H1 (cell line): ENCODE measurements around the gene PLG. TPM values are rescaled to one million over a fixed set of nuclear protein-coding genes. Genes with fewer than 3 reads are reported as not detected.

ENCODE experiments used
- CTCF ChIA-PET: fragments of 300-600 bp; sonication (Branson Sonifier 250); formaldehyde crosslinking; loops from one replicate; lab custom pipeline; 2021; ENCODE audit not compliant: partially characterized antibody; lab: Charles Lee
- POLR2A ChIA-PET: fragments of 300-600 bp; sonication (Branson Sonifier 250); formaldehyde crosslinking; loops from one replicate; lab custom pipeline; 2021; ENCODE audit warnings: inconsistent platforms; ENCODE audit not compliant: partially characterized antibody; lab: Charles Lee
- DNase-seq, 2 experiments: peaks; one replicate each; pipeline versions ENCODE4 v3.0.0 to v3.0.0-alpha.2; 2010 to 2022; ENCODE audit warnings: low spot score in 2 of 2, low read depth in 1 of 2, mixed read lengths in 1 of 2
- FAIRE-seq: peaks from 2 replicates; lab custom pipeline; 2011; peaks lifted over from hg19 to GRCh38; lab: Jason Lieb, UNC
- H2AFZ ChIP-seq: 2 replicates; pipeline ENCODE4 v1.8.1; 2012; ENCODE audit warnings: low read length, inconsistent platforms
- H2AK5ac ChIP-seq: 2 replicates; pipeline ENCODE4 v1.6.1; 2013; ENCODE audit warnings: low read depth, low read length
- H2BK120ac ChIP-seq: replicated peaks from 2 replicates; pipeline ENCODE3; 2013; ENCODE audit warnings: low read depth, low read length, inconsistent platforms
- H2BK12ac ChIP-seq: 2 replicates; pipeline ENCODE4 v1.6.1; 2013; ENCODE audit warnings: low read depth, low read length
- H2BK15ac ChIP-seq: 2 replicates; pipeline ENCODE4 v1.6.1; 2013; ENCODE audit warnings: low read length
- H2BK20ac ChIP-seq: 2 replicates; pipeline ENCODE4 v1.6.1; 2013; ENCODE audit warnings: low read length
- H2BK5ac ChIP-seq: 2 replicates; pipeline ENCODE4 v1.6.1; 2013; ENCODE audit warnings: low read depth, low read length
- H3K14ac ChIP-seq: 2 replicates; pipeline ENCODE4 v1.6.1; 2013; ENCODE audit warnings: inconsistent platforms; ENCODE audit not compliant: insufficient read length
- H3K18ac ChIP-seq: 2 replicates; pipeline ENCODE4 v1.6.1; 2013; ENCODE audit warnings: low read length; ENCODE audit errors: extremely low read depth
- H3K23ac ChIP-seq: 2 replicates; pipeline ENCODE4 v1.6.1; 2013; ENCODE audit warnings: inconsistent platforms; ENCODE audit not compliant: insufficient read length
- H3K23me2 ChIP-seq: 2 replicates; pipeline ENCODE4 v1.6.1; 2013; ENCODE audit warnings: low read depth, low read length
- H3K27ac ChIP-seq: 2 replicates; pipeline ENCODE4 v1.6.1; 2011; ENCODE audit warnings: low read depth, low read length, inconsistent platforms
- H3K27me3 ChIP-seq, 4 experiments: replicated peaks in 1 of 4; 1 replicate in 1 of 4; 2 replicates in 3 of 4; pipeline versions ENCODE4 v1.6.1 to v1.8.1; 2011 to 2013; ENCODE audit warnings: low read length in 3 of 4, mild to moderate bottlenecking in 3 of 4, inconsistent platforms in 2 of 4, mixed read lengths in 2 of 4, moderate library complexity in 1 of 4; ENCODE audit not compliant: control insufficient read depth in 3 of 4, insufficient read depth in 3 of 4; ENCODE audit errors: extremely low read depth in 1 of 4
- H3K36me3 ChIP-seq, 4 experiments: 2 replicates each; pipeline versions ENCODE4 v1.6.1 to v1.8.1; 2011 to 2013; ENCODE audit warnings: mild to moderate bottlenecking in 4 of 4, low read length in 3 of 4, moderate library complexity in 2 of 4, control low read depth in 1 of 4, inconsistent platforms in 1 of 4; ENCODE audit not compliant: insufficient read depth in 4 of 4, control insufficient read depth in 2 of 4
- H3K4ac ChIP-seq: replicated peaks from 2 replicates; pipeline ENCODE3; 2013; ENCODE audit warnings: low read length, low read depth, mixed read lengths, inconsistent platforms; ENCODE audit not compliant: insufficient read length
- H3K4me1 ChIP-seq, 4 experiments: replicated peaks in 1 of 4; 1 replicate in 1 of 4; 2 replicates in 3 of 4; pipeline versions ENCODE4 v1.6.1 to v1.8.1; 2011 to 2013; ENCODE audit warnings: low read length in 3 of 4, inconsistent platforms in 2 of 4, mixed read lengths in 1 of 4; ENCODE audit not compliant: insufficient read depth in 4 of 4, control insufficient read depth in 3 of 4
- H3K4me2 ChIP-seq, 2 experiments: 2 replicates each; pipeline versions ENCODE4 v1.6.1 to v1.8.1; 2011 to 2013; ENCODE audit warnings: low read depth in 2 of 2, low read length in 2 of 2, control low read depth in 1 of 2, inconsistent platforms in 1 of 2, mild to moderate bottlenecking in 1 of 2; ENCODE audit not compliant: insufficient read depth in 1 of 2
- H3K4me3 ChIP-seq, 4 experiments: fragments of 200-600, 300-600 bp in 1 of 4; sonication (generic), shearing (Covaris generic), sonication (Bioruptor Twin) in 1 of 4; 2 replicates each; pipeline versions ENCODE4 v1.5.1 to v1.8.1; 2011 to 2016; ENCODE audit warnings: low read length in 4 of 4, low read depth in 3 of 4, control low read depth in 2 of 4, inconsistent platforms in 2 of 4, mild to moderate bottlenecking in 2 of 4, mixed read lengths in 1 of 4, moderate library complexity in 1 of 4; ENCODE audit not compliant: insufficient read depth in 2 of 4; ENCODE audit errors: extremely low read depth in 1 of 4
- H3K56ac ChIP-seq: replicated peaks from 2 replicates; pipeline ENCODE3; 2013; ENCODE audit warnings: low read depth, mild to moderate bottlenecking, mixed read lengths, low read length, inconsistent platforms; ENCODE audit not compliant: insufficient read length
- H3K79me1 ChIP-seq: 2 replicates; pipeline ENCODE4 v1.6.1; 2013; ENCODE audit warnings: low read depth, low read length, control low read depth
- H3K79me2 ChIP-seq, 2 experiments: 2 replicates each; pipeline versions ENCODE4 v1.6.1 to v1.8.1; 2012 to 2013; ENCODE audit warnings: low read length in 2 of 2, mild to moderate bottlenecking in 2 of 2, inconsistent platforms in 1 of 2; ENCODE audit not compliant: insufficient read depth in 2 of 2, control insufficient read depth in 1 of 2
- H3K9ac ChIP-seq, 4 experiments: replicated peaks in 1 of 4; 1 replicate in 1 of 4; 2 replicates in 3 of 4; pipeline versions ENCODE4 v1.6.1 to v1.8.1; 2011 to 2013; ENCODE audit warnings: low read depth in 3 of 4, low read length in 3 of 4, control low read depth in 2 of 4, mild to moderate bottlenecking in 2 of 4, moderate library complexity in 2 of 4, inconsistent platforms in 1 of 4; ENCODE audit errors: extremely low read depth in 1 of 4
- H3K9me3 ChIP-seq, 2 experiments: 2 replicates each; pipeline versions ENCODE4 v1.6.1 to v1.8.1; 2012 to 2013; ENCODE audit warnings: mild to moderate bottlenecking in 2 of 2, moderate library complexity in 2 of 2, control low read depth in 1 of 2, inconsistent platforms in 1 of 2, low read depth in 1 of 2, low read length in 1 of 2, mixed read lengths in 1 of 2; ENCODE audit not compliant: insufficient read depth in 2 of 2
- H4K20me1 ChIP-seq, 2 experiments: replicated peaks in 1 of 2; 2 replicates each; pipeline versions ENCODE3 to v1.8.1; 2011 to 2013; ENCODE audit warnings: inconsistent platforms in 2 of 2, low read length in 2 of 2, mild to moderate bottlenecking in 1 of 2; ENCODE audit not compliant: insufficient read depth in 2 of 2, control insufficient read depth in 1 of 2
- H4K5ac ChIP-seq: 2 replicates; pipeline ENCODE4 v1.6.1; 2013; ENCODE audit warnings: low read length, low read depth, mixed read lengths, inconsistent platforms; ENCODE audit not compliant: insufficient read length
- H4K8ac ChIP-seq: 2 replicates; pipeline ENCODE4 v1.8.0; 2013; ENCODE audit warnings: mild to moderate bottlenecking, moderate library complexity, low read length, inconsistent platforms; ENCODE audit not compliant: insufficient read depth; ENCODE audit errors: extremely low read depth
- H4K91ac ChIP-seq: replicated peaks from 2 replicates; pipeline ENCODE3; 2013; ENCODE audit warnings: low read length, mixed read lengths, inconsistent platforms; ENCODE audit not compliant: insufficient read length
- ATF3 ChIP-seq: IDR thresholded peaks from 2 replicates; pipeline ENCODE4 v1.6.1; 2011; ENCODE audit warnings: low read depth, mild to moderate bottlenecking, low read length; ENCODE audit not compliant: insufficient read depth
- CBX8 ChIP-seq: fragments of 300-800, 300-1000 bp; sonication (generic); IDR thresholded peaks from 2 replicates; pipeline ENCODE4 v1.7.1; 2016; ENCODE audit warnings: low read depth, low read length, borderline replicate concordance
- CHD1 ChIP-seq: IDR thresholded peaks from 2 replicates; pipeline ENCODE4 v1.6.1; 2012; ENCODE audit warnings: low read depth, low read length, improper control_type of control experiment
- EGR1 ChIP-seq: IDR thresholded peaks from 2 replicates; pipeline ENCODE4 v1.6.1; 2011; ENCODE audit warnings: low read depth, low read length, borderline replicate concordance
- HDAC2 ChIP-seq, 2 experiments: fragments of 300-600 bp in 1 of 2; sonication (generic) in 1 of 2; IDR thresholded peaks; 2 replicates each; pipeline ENCODE4 v1.6.1; 2011 to 2012; ENCODE audit warnings: low read depth in 2 of 2, low read length in 2 of 2, mild to moderate bottlenecking in 2 of 2, moderate library complexity in 2 of 2, borderline replicate concordance in 1 of 2, inconsistent platforms in 1 of 2
- HDAC6 ChIP-seq: IDR thresholded peaks from one replicate; pipeline ENCODE4 v1.7.1; 2012; ENCODE audit warnings: low read depth, mild to moderate bottlenecking, inconsistent platforms, low read length, moderate library complexity
- JUND ChIP-seq: IDR thresholded peaks from 2 replicates; pipeline ENCODE4 v1.6.1; 2011; ENCODE audit warnings: mild to moderate bottlenecking, improper control_type of control experiment, low read length
- TAF1 ChIP-seq: IDR thresholded peaks from 2 replicates; pipeline ENCODE4 v1.6.1; 2011; ENCODE audit warnings: mild to moderate bottlenecking, low read depth, low read length
- polyA plus RNA-seq, 7 experiments: library from polyadenylated mRNA; depleted of rRNA in 3 of 7; stranded (reverse) in 5 of 7; unstranded in 2 of 7; fragments of >200 nt in 5 of 7; fragments of 200-250 nt in 2 of 7; gene quantifications; 1 replicate in 5 of 7; 2 replicates in 1 of 7; 4 replicates in 1 of 7; pipeline versions ENCODE4 v1.2.1 to v1.2.3, GENCODE V29; 2011 to 2013; ENCODE audit warnings: missing spikeins in 2 of 7, mixed read lengths in 2 of 7
- total RNA-seq: library from RNA; stranded (reverse); fragmentation: NEBNext Ultra II Directional; extraction: Animal tissue kit (Norgen Biotek cat#: 25700); gene quantifications from 2 replicates; pipeline ENCODE4 v1.2.1, GENCODE V29; 2021
- TF ChIP-seq, protein P1 (sequence below), 3 experiments: IDR thresholded peaks; 1 replicate in 2 of 3; 2 replicates in 1 of 3; pipeline versions ENCODE4 v1.5.1 to v1.6.1; 2011; ENCODE audit warnings: low read length in 3 of 3, mild to moderate bottlenecking in 3 of 3, inconsistent platforms in 2 of 3, low read depth in 1 of 3, moderate library complexity in 1 of 3; ENCODE audit not compliant: insufficient read depth in 1 of 3; ENCODE audit errors: control extremely low read depth in 1 of 3

PLG gene
- total and polyA plus RNA-seq, 2 of the 8 experiments (the other 6 are each of a cell fraction or from before 2014, with no cell fraction given) = not detected

DNA sequence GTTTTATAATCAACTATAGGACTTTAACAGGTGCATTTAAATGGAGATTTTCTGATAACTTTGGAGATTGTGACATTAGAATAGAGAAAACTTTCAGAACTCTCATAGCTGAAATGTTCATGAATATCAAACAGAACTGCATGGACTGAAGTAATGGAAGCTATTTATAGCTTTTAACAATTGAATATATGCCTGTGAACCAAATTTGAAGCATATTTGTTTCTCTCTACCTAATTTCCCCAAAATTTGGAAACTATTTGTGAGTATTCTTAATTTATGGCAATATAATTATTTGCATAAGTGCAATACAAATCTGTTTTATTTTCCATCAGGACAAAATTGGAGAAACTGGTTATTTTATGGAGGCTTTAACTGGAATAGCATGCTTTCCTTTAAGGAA, 96.6 kb downstream of the PLG start:
- no peak overlapping the region for H3K4me3 ChIP-seq
- no peak overlapping the region for H3K56ac ChIP-seq
- H3K27ac ChIP-seq = no peak overlapping the region
- H4K20me1 ChIP-seq = no peaks in the 10 kb centered on the region
- no peak overlapping the region for H4K8ac ChIP-seq
- no peak overlapping the region for H4K5ac ChIP-seq
- no peak overlapping the region for H2AK5ac ChIP-seq
- DNase-seq = no peak
- no peak overlapping the region for H3K4ac ChIP-seq
- no peak overlapping the region for H3K23ac ChIP-seq
- H3K79me1 ChIP-seq = no peaks in the 10 kb centered on the region
- ChIA-PET CTCF (no interaction called here), POLR2A (no interaction called here)
- no peak overlapping the region for H2BK5ac ChIP-seq
- no peak overlapping the region for H3K9ac ChIP-seq
- peaks cover 2 to 7% of the 10 kb centered on the region in 2 experiments; a peak in 3 of 4 replicates for H3K9me3 ChIP-seq
- no peaks in the 10 kb centered on the region for H3K36me3 ChIP-seq
- H2BK15ac ChIP-seq = no peak overlapping the region
- H3K79me2 ChIP-seq = no peaks in the 10 kb centered on the region
- no peak for FAIRE-seq
- no peak overlapping the region for H4K91ac ChIP-seq
- no peaks in the 10 kb centered on the region; the same call in 1 of the 2 replicates for H3K23me2 ChIP-seq
- H2AFZ ChIP-seq = no peak overlapping the region
- H3K4me1 ChIP-seq = no peaks in the 10 kb centered on the region
- H3K27me3 ChIP-seq = no peaks in the 10 kb centered on the region
- no peak overlapping the region for H2BK20ac ChIP-seq
- H2BK12ac ChIP-seq = no peak overlapping the region
- H3K14ac ChIP-seq = no peak overlapping the region
- H3K18ac ChIP-seq = no peak overlapping the region
- H3K4me2 ChIP-seq = no peak overlapping the region
- H2BK120ac ChIP-seq = no peak overlapping the region
- TF ChIP-seq HDAC6 (no peak), CHD1 (no peak), TAF1 (no peak), ATF3 (no peak), JUND (no peak), EGR1 (no peak), HDAC2 (IDR thresholded peaks at IDR 0.05; ENCODE audit: borderline replicate concordance in 1 of 2, low read depth in 2 of 2, low read length in 2 of 2) (no peak), CBX8 (no peak)
- TF ChIP-seq, protein P1, sequence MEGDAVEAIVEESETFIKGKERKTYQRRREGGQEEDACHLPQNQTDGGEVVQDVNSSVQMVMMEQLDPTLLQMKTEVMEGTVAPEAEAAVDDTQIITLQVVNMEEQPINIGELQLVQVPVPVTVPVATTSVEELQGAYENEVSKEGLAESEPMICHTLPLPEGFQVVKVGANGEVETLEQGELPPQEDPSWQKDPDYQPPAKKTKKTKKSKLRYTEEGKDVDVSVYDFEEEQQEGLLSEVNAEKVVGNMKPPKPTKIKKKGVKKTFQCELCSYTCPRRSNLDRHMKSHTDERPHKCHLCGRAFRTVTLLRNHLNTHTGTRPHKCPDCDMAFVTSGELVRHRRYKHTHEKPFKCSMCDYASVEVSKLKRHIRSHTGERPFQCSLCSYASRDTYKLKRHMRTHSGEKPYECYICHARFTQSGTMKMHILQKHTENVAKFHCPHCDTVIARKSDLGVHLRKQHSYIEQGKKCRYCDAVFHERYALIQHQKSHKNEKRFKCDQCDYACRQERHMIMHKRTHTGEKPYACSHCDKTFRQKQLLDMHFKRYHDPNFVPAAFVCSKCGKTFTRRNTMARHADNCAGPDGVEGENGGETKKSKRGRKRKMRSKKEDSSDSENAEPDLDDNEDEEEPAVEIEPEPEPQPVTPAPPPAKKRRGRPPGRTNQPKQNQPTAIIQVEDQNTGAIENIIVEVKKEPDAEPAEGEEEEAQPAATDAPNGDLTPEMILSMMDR (IDR thresholded peaks at IDR 0.05; ENCODE audit: control extremely low read depth in 1 of 3, insufficient read depth in 1 of 3, low read depth in 1 of 3, low read length in 3 of 3) = no peak
